GM12878 (cell line): ENCODE measurements around the gene FMOD. TPM values are rescaled to one million over a fixed set of nuclear protein-coding genes. Genes with fewer than 3 reads are reported as not detected.

Experiments used
- BCL11A ChIP-seq: IDR thresholded peaks from 2 replicates; pipeline ENCODE4 v1.6.1; 2011; ENCODE audit warnings: low read depth, low read length
- CREM ChIP-seq: IDR thresholded peaks from 2 replicates; pipeline ENCODE4 v1.6.1; 2014; ENCODE audit warnings: antibody characterized with exemption, low read depth
- DPF2 ChIP-seq: fragments of 450-650 bp; IDR thresholded peaks from 2 replicates; pipeline ENCODE4 v1.6.1; 2017; ENCODE audit warnings: mild to moderate bottlenecking
- EED ChIP-seq: sonication (generic); IDR thresholded peaks from 2 replicates; pipeline ENCODE4 v1.6.1; 2016; ENCODE audit warnings: antibody characterized with exemption, low read depth
- IKZF1 ChIP-seq: fragments of 450-650 bp; conservative IDR thresholded peaks from 2 replicates; pipeline ENCODE4 v1.6.1; 2017; ENCODE audit warnings: antibody characterized with exemption, mild to moderate bottlenecking
- SPI1 ChIP-seq: IDR thresholded peaks from 2 replicates; pipeline ENCODE4 v1.6.1; 2011; ENCODE audit warnings: low read depth, mild to moderate bottlenecking, low read length, moderate library complexity, borderline replicate concordance; ENCODE audit not compliant: insufficient read depth
- SUZ12 ChIP-seq: fragments of 200-600 bp; sonication (generic); IDR thresholded peaks from one replicate; pipeline ENCODE4 v1.6.1; 2018; ENCODE audit warnings: antibody characterized with exemption, mild to moderate bottlenecking; ENCODE audit not compliant: unreplicated experiment
- TBL1XR1 ChIP-seq: IDR thresholded peaks from 2 replicates; pipeline ENCODE4 v1.6.1; 2012; ENCODE audit warnings: low read depth, low read length, improper control_type of control experiment
- TCF12 ChIP-seq: IDR thresholded peaks from 2 replicates; pipeline ENCODE4 v1.6.1; 2011; ENCODE audit warnings: low read depth, mild to moderate bottlenecking, low read length
- WRNIP1 ChIP-seq: IDR thresholded peaks from 2 replicates; pipeline ENCODE4 v1.6.1; 2011; ENCODE audit warnings: low read depth, low read length, improper control_type of control experiment, borderline replicate concordance
- polyA plus RNA-seq, 11 experiments: library from polyadenylated mRNA; depleted of rRNA in 4 of 11; unstranded in 6 of 11; stranded (reverse) in 5 of 11; fragments of >200 nt; fragmentation: Nextera tagmentation in 4 of 11; fragmentation: Illumina TruSeq in 1 of 11; extraction: Ambion mirVana in 4 of 11; extraction: Trizol in 1 of 11; gene quantifications; 1 replicate in 1 of 11; 2 replicates in 10 of 11; pipeline versions ENCODE4 v1.2.1 to v1.2.3, GENCODE V29; 2011 to 2016; ENCODE audit warnings: inconsistent platforms in 2 of 11, missing spikeins in 2 of 11, low read depth in 1 of 11
- total RNA-seq, 4 experiments: library from RNA; depleted of rRNA in 3 of 4; stranded (reverse); fragments of >200 nt in 3 of 4; fragmentation: Illumina TruSeq in 1 of 4; extraction: Trizol in 1 of 4; gene quantifications; 2 replicates each; pipeline versions ENCODE4 v1.2.1 to v1.2.3, GENCODE V29; 2013 to 2021
- TF ChIP-seq, protein P1 (sequence below): fragments of 450-650 bp; IDR thresholded peaks from 2 replicates; pipeline ENCODE4 v1.6.1; 2014; ENCODE audit warnings: mild to moderate bottlenecking
- TF ChIP-seq, protein P2 (sequence below): fragments of 450-650 bp; IDR thresholded peaks from 2 replicates; pipeline ENCODE4 v1.6.1; 2016; ENCODE audit warnings: mild to moderate bottlenecking
- TF ChIP-seq, protein P3 (sequence below): IDR thresholded peaks from 2 replicates; pipeline ENCODE4 v1.6.1; 2011; ENCODE audit warnings: borderline replicate concordance, low read depth, mild to moderate bottlenecking, moderate library complexity, mixed read lengths, low read length; ENCODE audit not compliant: insufficient read depth; ENCODE audit errors: extremely low read length
- TF ChIP-seq, protein P4 (sequence below): fragments of 450-650 bp; IDR thresholded peaks from 2 replicates; pipeline ENCODE4 v1.6.1; 2016; ENCODE audit warnings: mild to moderate bottlenecking
- TF ChIP-seq, protein P5 (sequence below): fragments of 450-650 bp; IDR thresholded peaks from 2 replicates; pipeline ENCODE4 v1.6.1; 2017; ENCODE audit warnings: mild to moderate bottlenecking, low read depth, inconsistent platforms; ENCODE audit not compliant: poor library complexity, severe bottlenecking
- TF ChIP-seq, protein P6 (sequence below): IDR thresholded peaks from 2 replicates; pipeline ENCODE4 v1.6.1; 2012; ENCODE audit warnings: low read depth, low read length, improper control_type of control experiment
- TF ChIP-seq, protein P7 (sequence below): IDR thresholded peaks from 2 replicates; pipeline ENCODE4 v1.6.1; 2011; ENCODE audit warnings: low read depth, low read length, improper control_type of control experiment, borderline replicate concordance

Gene FMOD
- total and polyA plus RNA-seq, 10 of the 15 experiments (the other 5 are each of a cell fraction or from before 2014, with no cell fraction given): 0.03 to 0.26 (median 0.11) TPM; not detected in 7

DNA sequence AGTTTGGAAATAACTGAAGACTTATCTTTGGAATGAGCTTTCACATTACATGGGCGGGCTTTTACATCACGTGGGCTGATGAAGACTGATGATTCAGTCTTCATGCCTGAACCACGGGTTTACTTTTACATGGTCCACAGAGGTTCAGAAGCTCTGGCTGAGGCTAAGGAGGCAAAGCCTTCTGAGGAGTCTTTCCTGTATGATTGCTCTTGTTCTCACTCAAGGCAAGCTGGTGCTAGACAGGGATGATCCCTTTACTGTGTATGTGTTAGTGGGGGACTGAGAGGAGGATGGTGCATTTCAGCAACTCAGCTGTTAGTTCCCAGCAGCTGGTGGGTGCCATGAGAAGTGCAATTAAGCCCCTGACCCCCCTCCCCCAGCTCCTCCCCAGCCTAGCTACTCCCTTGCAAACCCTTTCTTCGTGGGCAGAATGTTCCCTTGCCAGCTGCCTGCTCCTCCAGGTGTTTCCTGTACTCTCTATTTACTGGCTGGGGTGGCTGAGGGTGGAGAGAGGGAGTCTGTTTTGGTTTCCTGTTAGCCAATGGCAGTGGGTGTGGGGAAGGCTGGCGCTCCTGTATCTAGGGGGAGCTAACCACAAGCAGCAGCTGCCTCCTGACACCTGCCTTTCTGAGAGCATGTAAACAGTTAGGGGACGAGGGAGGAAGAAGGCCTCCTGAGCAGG, 30.2 kb downstream of the FMOD start (continued):
- TF ChIP-seq, protein P1, sequence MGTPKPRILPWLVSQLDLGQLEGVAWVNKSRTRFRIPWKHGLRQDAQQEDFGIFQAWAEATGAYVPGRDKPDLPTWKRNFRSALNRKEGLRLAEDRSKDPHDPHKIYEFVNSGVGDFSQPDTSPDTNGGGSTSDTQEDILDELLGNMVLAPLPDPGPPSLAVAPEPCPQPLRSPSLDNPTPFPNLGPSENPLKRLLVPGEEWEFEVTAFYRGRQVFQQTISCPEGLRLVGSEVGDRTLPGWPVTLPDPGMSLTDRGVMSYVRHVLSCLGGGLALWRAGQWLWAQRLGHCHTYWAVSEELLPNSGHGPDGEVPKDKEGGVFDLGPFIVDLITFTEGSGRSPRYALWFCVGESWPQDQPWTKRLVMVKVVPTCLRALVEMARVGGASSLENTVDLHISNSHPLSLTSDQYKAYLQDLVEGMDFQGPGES: no peak
- TF ChIP-seq, protein P2, sequence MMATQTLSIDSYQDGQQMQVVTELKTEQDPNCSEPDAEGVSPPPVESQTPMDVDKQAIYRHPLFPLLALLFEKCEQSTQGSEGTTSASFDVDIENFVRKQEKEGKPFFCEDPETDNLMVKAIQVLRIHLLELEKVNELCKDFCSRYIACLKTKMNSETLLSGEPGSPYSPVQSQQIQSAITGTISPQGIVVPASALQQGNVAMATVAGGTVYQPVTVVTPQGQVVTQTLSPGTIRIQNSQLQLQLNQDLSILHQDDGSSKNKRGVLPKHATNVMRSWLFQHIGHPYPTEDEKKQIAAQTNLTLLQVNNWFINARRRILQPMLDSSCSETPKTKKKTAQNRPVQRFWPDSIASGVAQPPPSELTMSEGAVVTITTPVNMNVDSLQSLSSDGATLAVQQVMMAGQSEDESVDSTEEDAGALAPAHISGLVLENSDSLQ: peak; percentile 21; the same call in 1 of the 2 replicates
- TF ChIP-seq EED: peak; percentile 75
- peak; percentile 98 for TF ChIP-seq TCF12
- TF ChIP-seq SUZ12: no peak
- TF ChIP-seq, protein P3, sequence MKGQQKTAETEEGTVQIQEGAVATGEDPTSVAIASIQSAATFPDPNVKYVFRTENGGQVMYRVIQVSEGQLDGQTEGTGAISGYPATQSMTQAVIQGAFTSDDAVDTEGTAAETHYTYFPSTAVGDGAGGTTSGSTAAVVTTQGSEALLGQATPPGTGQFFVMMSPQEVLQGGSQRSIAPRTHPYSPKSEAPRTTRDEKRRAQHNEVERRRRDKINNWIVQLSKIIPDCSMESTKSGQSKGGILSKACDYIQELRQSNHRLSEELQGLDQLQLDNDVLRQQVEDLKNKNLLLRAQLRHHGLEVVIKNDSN: no peak
- TF ChIP-seq, protein P4, sequence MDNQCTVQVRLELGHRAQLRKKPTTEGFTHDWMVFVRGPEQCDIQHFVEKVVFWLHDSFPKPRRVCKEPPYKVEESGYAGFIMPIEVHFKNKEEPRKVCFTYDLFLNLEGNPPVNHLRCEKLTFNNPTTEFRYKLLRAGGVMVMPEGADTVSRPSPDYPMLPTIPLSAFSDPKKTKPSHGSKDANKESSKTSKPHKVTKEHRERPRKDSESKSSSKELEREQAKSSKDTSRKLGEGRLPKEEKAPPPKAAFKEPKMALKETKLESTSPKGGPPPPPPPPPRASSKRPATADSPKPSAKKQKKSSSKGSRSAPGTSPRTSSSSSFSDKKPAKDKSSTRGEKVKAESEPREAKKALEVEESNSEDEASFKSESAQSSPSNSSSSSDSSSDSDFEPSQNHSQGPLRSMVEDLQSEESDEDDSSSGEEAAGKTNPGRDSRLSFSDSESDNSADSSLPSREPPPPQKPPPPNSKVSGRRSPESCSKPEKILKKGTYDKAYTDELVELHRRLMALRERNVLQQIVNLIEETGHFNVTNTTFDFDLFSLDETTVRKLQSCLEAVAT: peak; percentile 47; the same call in 1 of the 2 replicates
- TF ChIP-seq, protein P5, sequence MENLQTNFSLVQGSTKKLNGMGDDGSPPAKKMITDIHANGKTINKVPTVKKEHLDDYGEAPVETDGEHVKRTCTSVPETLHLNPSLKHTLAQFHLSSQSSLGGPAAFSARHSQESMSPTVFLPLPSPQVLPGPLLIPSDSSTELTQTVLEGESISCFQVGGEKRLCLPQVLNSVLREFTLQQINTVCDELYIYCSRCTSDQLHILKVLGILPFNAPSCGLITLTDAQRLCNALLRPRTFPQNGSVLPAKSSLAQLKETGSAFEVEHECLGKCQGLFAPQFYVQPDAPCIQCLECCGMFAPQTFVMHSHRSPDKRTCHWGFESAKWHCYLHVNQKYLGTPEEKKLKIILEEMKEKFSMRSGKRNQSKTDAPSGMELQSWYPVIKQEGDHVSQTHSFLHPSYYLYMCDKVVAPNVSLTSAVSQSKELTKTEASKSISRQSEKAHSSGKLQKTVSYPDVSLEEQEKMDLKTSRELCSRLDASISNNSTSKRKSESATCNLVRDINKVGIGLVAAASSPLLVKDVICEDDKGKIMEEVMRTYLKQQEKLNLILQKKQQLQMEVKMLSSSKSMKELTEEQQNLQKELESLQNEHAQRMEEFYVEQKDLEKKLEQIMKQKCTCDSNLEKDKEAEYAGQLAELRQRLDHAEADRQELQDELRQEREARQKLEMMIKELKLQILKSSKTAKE: peak; percentile 88
- peak; percentile 12; the same call in 1 of the 2 replicates for TF ChIP-seq SPI1
- TF ChIP-seq, protein P6, sequence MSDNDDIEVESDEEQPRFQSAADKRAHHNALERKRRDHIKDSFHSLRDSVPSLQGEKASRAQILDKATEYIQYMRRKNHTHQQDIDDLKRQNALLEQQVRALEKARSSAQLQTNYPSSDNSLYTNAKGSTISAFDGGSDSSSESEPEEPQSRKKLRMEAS: peak; percentile 58; the same call in 1 of the 2 replicates
- TF ChIP-seq WRNIP1: no peak
- TF ChIP-seq DPF2: 0 out of 2 replicates have a peak, but pooled peaks have one; percentile 72
- peak; percentile 89 for TF ChIP-seq IKZF1
- TF ChIP-seq, protein P7, sequence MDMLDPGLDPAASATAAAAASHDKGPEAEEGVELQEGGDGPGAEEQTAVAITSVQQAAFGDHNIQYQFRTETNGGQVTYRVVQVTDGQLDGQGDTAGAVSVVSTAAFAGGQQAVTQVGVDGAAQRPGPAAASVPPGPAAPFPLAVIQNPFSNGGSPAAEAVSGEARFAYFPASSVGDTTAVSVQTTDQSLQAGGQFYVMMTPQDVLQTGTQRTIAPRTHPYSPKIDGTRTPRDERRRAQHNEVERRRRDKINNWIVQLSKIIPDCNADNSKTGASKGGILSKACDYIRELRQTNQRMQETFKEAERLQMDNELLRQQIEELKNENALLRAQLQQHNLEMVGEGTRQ: peak; percentile 34; the same call in 1 of the 2 replicates
- peak; percentile 35; the same call in 1 of the 2 replicates for TF ChIP-seq TBL1XR1
- peak; percentile 80 for TF ChIP-seq CREM
- 0 out of 2 replicates have a peak, but pooled peaks have one; percentile 31 for TF ChIP-seq BCL11A
